Stimulated activated CD8-positive, alpha-beta memory T cell treated with anti-CD3 and anti-CD28 coated beads, Interleukin-2, amount 100 ng/mL, for 48 hours (primary cell): ENCODE data around the gene NPDC1.
A peak's percentile ranks its signal among the peaks of the same experiment; 100 is the strongest.

ENCODE experiments used
- DNase-seq, 2 donors: peaks; one replicate each; pipeline ENCODE4 v3.0.0-alpha.2; 2020; ENCODE audit warnings: low read depth in 2 of 2

The NPDC1 gene

GRCh38 chr9:137026384-137026783 is 19.6 kb downstream of the NPDC1 start:
- DNase-seq = no peak

- DNase-seq = no peak
These were observed 20.4 kb downstream of the NPDC1 start for GRCh38 chr9:137025517-137025966.

GRCh38 chr9:137023583-137023991 is 22.4 kb downstream of the NPDC1 start:
- DNase-seq = no peak

GRCh38 chr9:137023157-137023556 is 22.8 kb downstream of the NPDC1 start:
- no peak for DNase-seq

GRCh38 chr9:137022662-137023008 is 23.3 kb downstream of the NPDC1 start:
- DNase-seq = no peak

GRCh38 chr9:137021979-137022661 is 23.9 kb downstream of the NPDC1 start:
- peak; percentile 68 to 84 for DNase-seq

GRCh38 chr9:137021568-137021978 is 24.4 kb downstream of the NPDC1 start:
- DNase-seq = no peak

- no peak for DNase-seq
These were observed 25.0 kb downstream of the NPDC1 start for GRCh38 chr9:137020771-137021567.

- no peak for DNase-seq
These were observed 25.9 kb downstream of the NPDC1 start for GRCh38 chr9:137019891-137020683.

- no peak for DNase-seq
These were observed 27.0 kb downstream of the NPDC1 start for GRCh38 chr9:137018761-137019559.

- DNase-seq = no peak
These were observed 28.0 kb downstream of the NPDC1 start for GRCh38 chr9:137017791-137018497.

- no peak for DNase-seq
These were observed 28.9 kb downstream of the NPDC1 start for GRCh38 chr9:137017071-137017470.

- no peak for DNase-seq
These were observed 29.5 kb downstream of the NPDC1 start for GRCh38 chr9:137016436-137016835.

- no peak for DNase-seq
These were observed 30.0 kb downstream of the NPDC1 start for GRCh38 chr9:137015976-137016375.

- no peak for DNase-seq
These were observed 30.4 kb downstream of the NPDC1 start for GRCh38 chr9:137015540-137015930.

GRCh38 chr9:137014776-137015539 is 31.0 kb downstream of the NPDC1 start:
- DNase-seq = no peak

GRCh38 chr9:137014166-137014565 is 31.8 kb downstream of the NPDC1 start:
- no peak for DNase-seq

GRCh38 chr9:137013571-137013940 is 32.4 kb downstream of the NPDC1 start:
- no peak for DNase-seq

GRCh38 chr9:137012694-137013570 is 33.0 kb downstream of the NPDC1 start:
- DNase-seq = no peak
